SK-N-SH (cell line): ENCODE data around the gene RAD51B. TPM values are rescaled to one million over a fixed set of nuclear protein-coding genes. Genes with fewer than 3 reads are reported as not detected.

Source experiments
- CTCF ChIA-PET: fragments of 300-600, 350-600 bp; formaldehyde crosslinking; extraction: SDS; loops from one replicate; lab custom pipeline; 2021; lab: Yijun Ruan, JAX
- POLR2A ChIA-PET: fragments of 350-600 bp; sonication (Branson Sonifier 250); formaldehyde crosslinking; extraction: SDS; loops from one replicate; lab custom pipeline; 2020; ENCODE audit warnings: antibody characterized with exemption, inconsistent platforms; lab: Yijun Ruan, JAX
- DNase-seq: peaks from one replicate; pipeline ENCODE4 v3.0.0; 2012
- H2AFZ ChIP-seq: fragments of 200-600 bp; sonication (generic); 2 replicates; pipeline ENCODE4 v1.8.1; 2016; ENCODE audit warnings: antibody characterized with exemption, mild to moderate bottlenecking, low read depth
- H3F3A ChIP-seq: fragments of 200-600 bp; sonication (generic); replicated peaks from 2 replicates; pipeline ENCODE3; 2016; ENCODE audit warnings: antibody characterized with exemption, mild to moderate bottlenecking; ENCODE audit not compliant: insufficient read depth
- H3K27ac ChIP-seq, 2 experiments: fragments of 200-500 bp in 1 of 2; fragments of 200-600 bp in 1 of 2; sonication (Bioruptor generic) in 1 of 2; sonication (generic), shearing (Covaris generic) in 1 of 2; 2 replicates each; pipeline versions ENCODE4 v1.5.1 to v1.6.1; 2014 to 2016; ENCODE audit warnings: low read depth in 2 of 2, inconsistent platforms in 1 of 2, low read length in 1 of 2, mild to moderate bottlenecking in 1 of 2, mixed read lengths in 1 of 2
- H3K27me3 ChIP-seq: fragments of 200-600 bp; sonication (generic), shearing (Covaris generic); 2 replicates; pipeline ENCODE4 v1.6.1; 2016; ENCODE audit warnings: mixed run types; ENCODE audit not compliant: insufficient read depth
- H3K36me3 ChIP-seq, 2 experiments: fragments of 200-500 bp in 1 of 2; fragments of 200-600 bp in 1 of 2; sonication (Bioruptor generic) in 1 of 2; sonication (generic) in 1 of 2; replicated peaks in 1 of 2; 2 replicates each; pipeline versions ENCODE3 to v1.5.1; 2014 to 2016; ENCODE audit warnings: low read length in 1 of 2, mild to moderate bottlenecking in 1 of 2; ENCODE audit not compliant: insufficient read depth in 2 of 2, control insufficient read depth in 1 of 2
- H3K4me1 ChIP-seq, 2 experiments: fragments of 200-500 bp in 1 of 2; fragments of 200-600 bp in 1 of 2; sonication (Bioruptor generic) in 1 of 2; sonication (generic), shearing (Covaris generic) in 1 of 2; 2 replicates each; pipeline versions ENCODE4 v1.5.1 to v1.6.1; 2014 to 2016; ENCODE audit warnings: low read depth in 1 of 2, low read length in 1 of 2, mixed run types in 1 of 2; ENCODE audit not compliant: insufficient read depth in 2 of 2, control insufficient read depth in 1 of 2
- H3K4me2 ChIP-seq: fragments of 200-600 bp; sonication (generic), shearing (Covaris generic); 2 replicates; pipeline ENCODE4 v1.6.1; 2017; ENCODE audit warnings: mixed run types
- H3K4me3 ChIP-seq, 2 experiments: fragments of 200-500 bp in 1 of 2; fragments of 200-600 bp in 1 of 2; sonication (Bioruptor generic) in 1 of 2; sonication (generic), shearing (Covaris generic) in 1 of 2; 2 replicates each; pipeline versions ENCODE4 v1.5.1 to v1.8.1; 2014 to 2016; ENCODE audit warnings: low read depth in 2 of 2, inconsistent platforms in 1 of 2, low read length in 1 of 2, mild to moderate bottlenecking in 1 of 2, mixed read lengths in 1 of 2, moderate library complexity in 1 of 2
- H3K79me2 ChIP-seq: fragments of 200-600 bp; sonication (generic); 2 replicates; pipeline ENCODE4 v1.8.1; 2017; ENCODE audit warnings: mild to moderate bottlenecking; ENCODE audit not compliant: insufficient read depth
- H3K9ac ChIP-seq: fragments of 200-600 bp; sonication (generic); 2 replicates; pipeline ENCODE4 v1.6.1; 2017; ENCODE audit warnings: mixed run types
- H3K9me2 ChIP-seq: fragments of 200-600 bp; sonication (generic); 2 replicates; pipeline ENCODE4 v1.6.1; 2017; ENCODE audit warnings: mixed run types
- H3K9me3 ChIP-seq: fragments of 200-600 bp; sonication (generic); 2 replicates; pipeline ENCODE4 v1.6.1; 2017; ENCODE audit warnings: mixed run types, mild to moderate bottlenecking, moderate library complexity
- H4K20me1 ChIP-seq: fragments of 200-600 bp; sonication (generic); 2 replicates; pipeline ENCODE4 v1.6.1; 2017; ENCODE audit warnings: mild to moderate bottlenecking, mixed run types; ENCODE audit not compliant: insufficient read depth
- ELF1 ChIP-seq: IDR thresholded peaks from 2 replicates; pipeline ENCODE4 v1.4.0; 2012
- EZH2phosphoT487 ChIP-seq: fragments of 200-600 bp; sonication (generic); IDR thresholded peaks from 2 replicates; pipeline ENCODE4 v1.6.1; 2017; ENCODE audit warnings: low read depth, mixed run types, mild to moderate bottlenecking, antibody characterized with exemption, moderate library complexity, borderline replicate concordance
- FOSL2 ChIP-seq: IDR thresholded peaks from 2 replicates; pipeline ENCODE4 v1.4.0; 2012; ENCODE audit warnings: low read depth, mild to moderate bottlenecking, moderate library complexity, borderline replicate concordance
- JUND ChIP-seq: IDR thresholded peaks from 2 replicates; pipeline ENCODE4 v1.4.0; 2012
- MAX ChIP-seq: IDR thresholded peaks from 2 replicates; pipeline ENCODE4 v1.4.0; 2012; ENCODE audit warnings: low read depth
- NRF1 ChIP-seq: IDR thresholded peaks from 2 replicates; pipeline ENCODE4 v1.6.1; 2012; ENCODE audit warnings: low read depth, mild to moderate bottlenecking, low read length
- POLR2AphosphoS5 ChIP-seq: IDR thresholded peaks from 2 replicates; pipeline ENCODE4 v1.6.1; 2012; ENCODE audit warnings: low read depth, low read length
- RCOR1 ChIP-seq: fragments of 150-350 bp; IDR thresholded peaks from 2 replicates; pipeline ENCODE4 v1.6.1; 2017; ENCODE audit warnings: antibody characterized with exemption, low read length
- RXRA ChIP-seq: IDR thresholded peaks from 2 replicates; pipeline ENCODE4 v1.4.0; 2012; ENCODE audit warnings: low read depth, mild to moderate bottlenecking, borderline replicate concordance
- SMC3 ChIP-seq: IDR thresholded peaks from 2 replicates; pipeline ENCODE4 v1.6.1; 2012; ENCODE audit warnings: low read depth, low read length, improper control_type of control experiment
- TAF1 ChIP-seq: IDR thresholded peaks from 2 replicates; pipeline ENCODE4 v1.6.1; 2012; ENCODE audit warnings: low read depth, mild to moderate bottlenecking, low read length, moderate library complexity, borderline replicate concordance
- TEAD4 ChIP-seq: IDR thresholded peaks from 2 replicates; pipeline ENCODE4 v1.4.0; 2012; ENCODE audit warnings: mild to moderate bottlenecking, borderline replicate concordance; ENCODE audit not compliant: insufficient read depth
- polyA plus RNA-seq, 3 experiments: library from polyadenylated mRNA; depleted of rRNA; stranded (reverse); fragments of >200 nt; gene quantifications; 2 replicates each; pipeline ENCODE4 v1.2.3, GENCODE V29; 2012
- TF ChIP-seq, protein P1 (sequence below): IDR thresholded peaks from 2 replicates; pipeline ENCODE4 v1.6.1; 2012; ENCODE audit warnings: mild to moderate bottlenecking, low read depth, low read length, moderate library complexity
- TF ChIP-seq, protein P2 (sequence below): fragments of 150-350 bp; IDR thresholded peaks from 2 replicates; pipeline ENCODE4 v1.6.1; 2016; ENCODE audit warnings: mild to moderate bottlenecking, low read depth, low read length
- TF ChIP-seq, protein P3 (sequence below): fragments of 200-600 bp; sonication (generic); IDR thresholded peaks from 2 replicates; pipeline ENCODE4 v1.6.1; 2017; ENCODE audit warnings: antibody characterized with exemption, mild to moderate bottlenecking, moderate library complexity

The RAD51B gene
- polyA plus RNA-seq, 1 of the 3 experiments (the other 2 are of a cell fraction): 6.0 TPM

GRCh38 chr14:68203871-68204270, 384.3 kb downstream of the RAD51B start:
- CTCF ChIA-PET: no interaction called here
- DNase-seq: no peak

More at GRCh38 chr14:68203871-68204270, 384.3 kb downstream of the RAD51B start:
- Histone ChIP-seq H3K36me3 (no peaks in the 10 kb centered on the region), H3K27ac (no peak overlapping the region), H3K9me3 (no peaks in the 10 kb centered on the region), H3K9ac (no peak overlapping the region), H4K20me1 (no peaks in the 10 kb centered on the region), H3K9me2 (no peaks in the 10 kb centered on the region), H3K79me2 (no peaks in the 10 kb centered on the region), H3K4me1 (peaks cover 2 to 12% of the 10 kb centered on the region in 2 experiments; a peak in 1 of 4 replicates), H2AFZ (no peak overlapping the region), H3K4me2 (no peak overlapping the region), H3K4me3 (no peak overlapping the region), H3K27me3 (no peaks in the 10 kb centered on the region), H3F3A (no peaks in the 10 kb centered on the region)
- POLR2A ChIA-PET: no interaction called here
- TF ChIP-seq RXRA (no peak), JUND (no peak), RCOR1 (no peak), ELF1 (no peak), SMC3 (no peak), NRF1 (no peak), POLR2AphosphoS5 (no peak), EZH2phosphoT487 (no peak), TAF1 (no peak), MAX (no peak), FOSL2 (no peak), TEAD4 (no peak)
- TF ChIP-seq, protein P1, sequence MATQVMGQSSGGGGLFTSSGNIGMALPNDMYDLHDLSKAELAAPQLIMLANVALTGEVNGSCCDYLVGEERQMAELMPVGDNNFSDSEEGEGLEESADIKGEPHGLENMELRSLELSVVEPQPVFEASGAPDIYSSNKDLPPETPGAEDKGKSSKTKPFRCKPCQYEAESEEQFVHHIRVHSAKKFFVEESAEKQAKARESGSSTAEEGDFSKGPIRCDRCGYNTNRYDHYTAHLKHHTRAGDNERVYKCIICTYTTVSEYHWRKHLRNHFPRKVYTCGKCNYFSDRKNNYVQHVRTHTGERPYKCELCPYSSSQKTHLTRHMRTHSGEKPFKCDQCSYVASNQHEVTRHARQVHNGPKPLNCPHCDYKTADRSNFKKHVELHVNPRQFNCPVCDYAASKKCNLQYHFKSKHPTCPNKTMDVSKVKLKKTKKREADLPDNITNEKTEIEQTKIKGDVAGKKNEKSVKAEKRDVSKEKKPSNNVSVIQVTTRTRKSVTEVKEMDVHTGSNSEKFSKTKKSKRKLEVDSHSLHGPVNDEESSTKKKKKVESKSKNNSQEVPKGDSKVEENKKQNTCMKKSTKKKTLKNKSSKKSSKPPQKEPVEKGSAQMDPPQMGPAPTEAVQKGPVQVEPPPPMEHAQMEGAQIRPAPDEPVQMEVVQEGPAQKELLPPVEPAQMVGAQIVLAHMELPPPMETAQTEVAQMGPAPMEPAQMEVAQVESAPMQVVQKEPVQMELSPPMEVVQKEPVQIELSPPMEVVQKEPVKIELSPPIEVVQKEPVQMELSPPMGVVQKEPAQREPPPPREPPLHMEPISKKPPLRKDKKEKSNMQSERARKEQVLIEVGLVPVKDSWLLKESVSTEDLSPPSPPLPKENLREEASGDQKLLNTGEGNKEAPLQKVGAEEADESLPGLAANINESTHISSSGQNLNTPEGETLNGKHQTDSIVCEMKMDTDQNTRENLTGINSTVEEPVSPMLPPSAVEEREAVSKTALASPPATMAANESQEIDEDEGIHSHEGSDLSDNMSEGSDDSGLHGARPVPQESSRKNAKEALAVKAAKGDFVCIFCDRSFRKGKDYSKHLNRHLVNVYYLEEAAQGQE: no peak
- TF ChIP-seq, protein P2, sequence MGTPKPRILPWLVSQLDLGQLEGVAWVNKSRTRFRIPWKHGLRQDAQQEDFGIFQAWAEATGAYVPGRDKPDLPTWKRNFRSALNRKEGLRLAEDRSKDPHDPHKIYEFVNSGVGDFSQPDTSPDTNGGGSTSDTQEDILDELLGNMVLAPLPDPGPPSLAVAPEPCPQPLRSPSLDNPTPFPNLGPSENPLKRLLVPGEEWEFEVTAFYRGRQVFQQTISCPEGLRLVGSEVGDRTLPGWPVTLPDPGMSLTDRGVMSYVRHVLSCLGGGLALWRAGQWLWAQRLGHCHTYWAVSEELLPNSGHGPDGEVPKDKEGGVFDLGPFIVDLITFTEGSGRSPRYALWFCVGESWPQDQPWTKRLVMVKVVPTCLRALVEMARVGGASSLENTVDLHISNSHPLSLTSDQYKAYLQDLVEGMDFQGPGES: no peak
- TF ChIP-seq, protein P3, sequence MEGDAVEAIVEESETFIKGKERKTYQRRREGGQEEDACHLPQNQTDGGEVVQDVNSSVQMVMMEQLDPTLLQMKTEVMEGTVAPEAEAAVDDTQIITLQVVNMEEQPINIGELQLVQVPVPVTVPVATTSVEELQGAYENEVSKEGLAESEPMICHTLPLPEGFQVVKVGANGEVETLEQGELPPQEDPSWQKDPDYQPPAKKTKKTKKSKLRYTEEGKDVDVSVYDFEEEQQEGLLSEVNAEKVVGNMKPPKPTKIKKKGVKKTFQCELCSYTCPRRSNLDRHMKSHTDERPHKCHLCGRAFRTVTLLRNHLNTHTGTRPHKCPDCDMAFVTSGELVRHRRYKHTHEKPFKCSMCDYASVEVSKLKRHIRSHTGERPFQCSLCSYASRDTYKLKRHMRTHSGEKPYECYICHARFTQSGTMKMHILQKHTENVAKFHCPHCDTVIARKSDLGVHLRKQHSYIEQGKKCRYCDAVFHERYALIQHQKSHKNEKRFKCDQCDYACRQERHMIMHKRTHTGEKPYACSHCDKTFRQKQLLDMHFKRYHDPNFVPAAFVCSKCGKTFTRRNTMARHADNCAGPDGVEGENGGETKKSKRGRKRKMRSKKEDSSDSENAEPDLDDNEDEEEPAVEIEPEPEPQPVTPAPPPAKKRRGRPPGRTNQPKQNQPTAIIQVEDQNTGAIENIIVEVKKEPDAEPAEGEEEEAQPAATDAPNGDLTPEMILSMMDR: no peak
- TF ChIP-seq, all 33 proteins: peak for 0
